ENCODE measurements around the gene FABP2. TPM values are rescaled to one million over a fixed set of nuclear protein-coding genes. Genes with fewer than 3 reads are reported as not detected.

FABP2 gene
- total RNA-seq, 1 donor from 2014 or later: not detected

Other genes starting within 250 kb of the FABP2 start
- 0.32 TPM for gene MYOZ2, start 186.3 kb downstream of the FABP2 start, total RNA-seq
- gene USP53, start 109.4 kb downstream of the FABP2 start, total RNA-seq: 21.7 TPM

Data from mucosa of gallbladder (tissue), 1 donor.